HCT116 (cell line): ENCODE data around the gene TSSK2.

Experiments used
- CBX3 ChIP-seq: IDR thresholded peaks from 2 replicates; pipeline ENCODE4 v1.6.1; 2012; ENCODE audit warnings: low read depth
- EGR1 ChIP-seq: IDR thresholded peaks from 2 replicates; pipeline ENCODE4 v1.6.1; 2012; ENCODE audit warnings: low read depth
- EZH2phosphoT487 ChIP-seq: fragments of 200-600 bp; IDR thresholded peaks from 2 replicates; pipeline ENCODE4 v1.6.1; 2018; ENCODE audit warnings: antibody characterized with exemption, borderline replicate concordance
- JUND ChIP-seq: IDR thresholded peaks from 2 replicates; pipeline ENCODE4 v1.6.1; 2012
- MAX ChIP-seq: IDR thresholded peaks from 2 replicates; pipeline ENCODE4 v1.6.1; 2012
- POLR2A ChIP-seq: IDR thresholded peaks from 2 replicates; pipeline ENCODE4 v1.7.0; 2011; ENCODE audit warnings: borderline replicate concordance; ENCODE audit not compliant: insufficient read depth, insufficient read length; ENCODE audit errors: extremely low read depth
- POLR2AphosphoS5 ChIP-seq: IDR thresholded peaks from 2 replicates; pipeline ENCODE4 v1.6.1; 2011; ENCODE audit warnings: mild to moderate bottlenecking, low read depth, low read length, moderate library complexity
- SIN3A ChIP-seq: IDR thresholded peaks from 2 replicates; pipeline ENCODE4 v1.6.1; 2012; ENCODE audit warnings: low read depth
- YY1 ChIP-seq: IDR thresholded peaks from 2 replicates; pipeline ENCODE4 v1.6.1; 2011; ENCODE audit warnings: low read length, low read depth, moderate library complexity, mild to moderate bottlenecking; ENCODE audit not compliant: insufficient replicate concordance; ENCODE audit errors: extremely low read depth
- TF ChIP-seq, protein P1 (sequence below), 3 experiments: fragments of 200-600 bp in 1 of 3; sonication (generic) in 1 of 3; IDR thresholded peaks in 2 of 3; conservative IDR thresholded peaks in 1 of 3; 2 replicates each; pipeline ENCODE4 v1.5.1; 2012 to 2017; ENCODE audit warnings: low read depth in 2 of 3, low read length in 2 of 3, antibody characterized with exemption in 1 of 3, borderline replicate concordance in 1 of 3, control low read depth in 1 of 3, mild to moderate bottlenecking in 1 of 3, mixed read lengths in 1 of 3, mixed run types in 1 of 3, moderate library complexity in 1 of 3; ENCODE audit not compliant: insufficient read depth in 1 of 3

DNA sequence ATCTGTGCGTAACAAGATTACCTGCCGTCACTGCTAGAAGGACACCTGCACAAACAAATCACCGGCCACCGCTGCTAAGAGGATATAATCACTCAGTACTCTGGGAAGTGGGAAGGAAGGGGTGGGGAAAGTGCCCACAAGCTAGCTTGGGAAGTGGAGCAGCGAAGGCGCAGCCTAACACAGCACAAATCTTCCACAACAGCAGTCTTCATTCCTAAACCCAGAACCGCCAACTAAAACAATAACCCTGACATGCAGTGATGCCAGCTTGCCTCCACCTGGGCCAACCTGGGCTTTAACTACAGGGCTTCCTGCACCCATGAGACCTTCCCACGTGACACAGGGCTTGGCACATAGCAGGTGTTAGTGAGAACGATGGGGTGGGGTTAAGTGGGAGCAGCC lies 14.0 kb upstream of the TSSK2 start:
- TF ChIP-seq, protein P1, sequence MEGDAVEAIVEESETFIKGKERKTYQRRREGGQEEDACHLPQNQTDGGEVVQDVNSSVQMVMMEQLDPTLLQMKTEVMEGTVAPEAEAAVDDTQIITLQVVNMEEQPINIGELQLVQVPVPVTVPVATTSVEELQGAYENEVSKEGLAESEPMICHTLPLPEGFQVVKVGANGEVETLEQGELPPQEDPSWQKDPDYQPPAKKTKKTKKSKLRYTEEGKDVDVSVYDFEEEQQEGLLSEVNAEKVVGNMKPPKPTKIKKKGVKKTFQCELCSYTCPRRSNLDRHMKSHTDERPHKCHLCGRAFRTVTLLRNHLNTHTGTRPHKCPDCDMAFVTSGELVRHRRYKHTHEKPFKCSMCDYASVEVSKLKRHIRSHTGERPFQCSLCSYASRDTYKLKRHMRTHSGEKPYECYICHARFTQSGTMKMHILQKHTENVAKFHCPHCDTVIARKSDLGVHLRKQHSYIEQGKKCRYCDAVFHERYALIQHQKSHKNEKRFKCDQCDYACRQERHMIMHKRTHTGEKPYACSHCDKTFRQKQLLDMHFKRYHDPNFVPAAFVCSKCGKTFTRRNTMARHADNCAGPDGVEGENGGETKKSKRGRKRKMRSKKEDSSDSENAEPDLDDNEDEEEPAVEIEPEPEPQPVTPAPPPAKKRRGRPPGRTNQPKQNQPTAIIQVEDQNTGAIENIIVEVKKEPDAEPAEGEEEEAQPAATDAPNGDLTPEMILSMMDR (IDR thresholded peaks at IDR 0.05 in 2 of 3, conservative IDR thresholded peaks at IDR 0.05 in 1 of 3; ENCODE audit: borderline replicate concordance in 1 of 3, insufficient read depth in 1 of 3, low read depth in 2 of 3, low read length in 2 of 3): no peak
- TF ChIP-seq EGR1: no peak
- TF ChIP-seq MAX: no peak
- TF ChIP-seq POLR2AphosphoS5: no peak
- TF ChIP-seq POLR2A: no peak
- no peak for TF ChIP-seq EZH2phosphoT487
- TF ChIP-seq SIN3A: no peak
- TF ChIP-seq CBX3: no peak
- no peak for TF ChIP-seq JUND
- TF ChIP-seq YY1: no peak
